HG02798 (cell line): ENCODE data around the gene TRIO.
"Not testable (repeated sequence)": the region's sequence is repeated elsewhere in the genome, so short reads cannot be mapped to it uniquely, and the experiment has no call there.

ENCODE experiments used
- ATAC-seq: cut with Tn5 transposase; IDR thresholded peaks from one replicate; pipeline ENCODE4 v1.9.1; 2021; ENCODE audit warnings: mild to moderate bottlenecking; ENCODE audit not compliant: unreplicated experiment, poor library complexity

Gene TRIO

GRCh38 chr5:14545862-14546261 is 402.7 kb downstream of the TRIO start:
- no peak for ATAC-seq

GRCh38 chr5:14547666-14548065 is 404.5 kb downstream of the TRIO start:
- ATAC-seq, result no peak

GRCh38 chr5:14551211-14551610 is 408.1 kb downstream of the TRIO start:
- no peak for ATAC-seq

GRCh38 chr5:14552017-14552416 is 408.9 kb downstream of the TRIO start:
- no peak for ATAC-seq

GRCh38 chr5:14554288-14554687 is 411.1 kb downstream of the TRIO start:
- not testable (repeated sequence) for ATAC-seq

- ATAC-seq, result no peak
These were observed 412.9 kb downstream of the TRIO start for GRCh38 chr5:14556015-14556414.

GRCh38 chr5:14557203-14557770 is 414.1 kb downstream of the TRIO start:
- no peak for ATAC-seq

GRCh38 chr5:14557791-14558415 is 414.8 kb downstream of the TRIO start:
- no peak for ATAC-seq
